ENCODE data around the gene WFDC9.

DNA sequence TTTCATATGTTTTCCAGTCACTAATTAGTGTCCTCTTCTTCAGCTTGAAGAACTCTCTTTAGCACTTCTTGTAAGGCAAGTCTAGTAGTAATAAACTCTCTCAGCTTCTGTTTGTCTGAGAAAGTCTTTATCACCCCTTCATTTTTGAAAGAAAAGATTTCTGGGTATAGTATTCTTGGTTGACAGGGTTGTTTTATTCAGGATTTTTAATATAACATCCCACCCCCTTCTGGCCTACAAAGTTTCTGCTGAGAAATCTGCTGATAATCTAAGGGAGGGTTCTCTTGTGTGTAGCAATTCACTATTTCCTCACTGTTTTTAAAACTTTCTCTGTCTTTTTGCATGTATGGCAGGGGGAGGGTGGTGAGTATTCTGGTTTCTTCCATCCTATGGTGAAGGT, 48.6 kb upstream of the WFDC9 start:
- TF ChIP-seq, protein P1, sequence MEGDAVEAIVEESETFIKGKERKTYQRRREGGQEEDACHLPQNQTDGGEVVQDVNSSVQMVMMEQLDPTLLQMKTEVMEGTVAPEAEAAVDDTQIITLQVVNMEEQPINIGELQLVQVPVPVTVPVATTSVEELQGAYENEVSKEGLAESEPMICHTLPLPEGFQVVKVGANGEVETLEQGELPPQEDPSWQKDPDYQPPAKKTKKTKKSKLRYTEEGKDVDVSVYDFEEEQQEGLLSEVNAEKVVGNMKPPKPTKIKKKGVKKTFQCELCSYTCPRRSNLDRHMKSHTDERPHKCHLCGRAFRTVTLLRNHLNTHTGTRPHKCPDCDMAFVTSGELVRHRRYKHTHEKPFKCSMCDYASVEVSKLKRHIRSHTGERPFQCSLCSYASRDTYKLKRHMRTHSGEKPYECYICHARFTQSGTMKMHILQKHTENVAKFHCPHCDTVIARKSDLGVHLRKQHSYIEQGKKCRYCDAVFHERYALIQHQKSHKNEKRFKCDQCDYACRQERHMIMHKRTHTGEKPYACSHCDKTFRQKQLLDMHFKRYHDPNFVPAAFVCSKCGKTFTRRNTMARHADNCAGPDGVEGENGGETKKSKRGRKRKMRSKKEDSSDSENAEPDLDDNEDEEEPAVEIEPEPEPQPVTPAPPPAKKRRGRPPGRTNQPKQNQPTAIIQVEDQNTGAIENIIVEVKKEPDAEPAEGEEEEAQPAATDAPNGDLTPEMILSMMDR (IDR thresholded peaks at IDR 0.05), result no peak
- no peak for TF ChIP-seq POLR2A (IDR thresholded peaks at IDR 0.05)
